Measurements from ENCODE around the gene CHD6.

The CHD6 gene

GRCh38 chr20:41530923-41531322 is 87.3 kb downstream of the CHD6 start:
- in situ Hi-C loops (cut with HindIII; ENCODE audit: low pct_ligation_motif_present, low sequenced_read_pairs), result no loop called here
- TF ChIP-seq, protein P1, sequence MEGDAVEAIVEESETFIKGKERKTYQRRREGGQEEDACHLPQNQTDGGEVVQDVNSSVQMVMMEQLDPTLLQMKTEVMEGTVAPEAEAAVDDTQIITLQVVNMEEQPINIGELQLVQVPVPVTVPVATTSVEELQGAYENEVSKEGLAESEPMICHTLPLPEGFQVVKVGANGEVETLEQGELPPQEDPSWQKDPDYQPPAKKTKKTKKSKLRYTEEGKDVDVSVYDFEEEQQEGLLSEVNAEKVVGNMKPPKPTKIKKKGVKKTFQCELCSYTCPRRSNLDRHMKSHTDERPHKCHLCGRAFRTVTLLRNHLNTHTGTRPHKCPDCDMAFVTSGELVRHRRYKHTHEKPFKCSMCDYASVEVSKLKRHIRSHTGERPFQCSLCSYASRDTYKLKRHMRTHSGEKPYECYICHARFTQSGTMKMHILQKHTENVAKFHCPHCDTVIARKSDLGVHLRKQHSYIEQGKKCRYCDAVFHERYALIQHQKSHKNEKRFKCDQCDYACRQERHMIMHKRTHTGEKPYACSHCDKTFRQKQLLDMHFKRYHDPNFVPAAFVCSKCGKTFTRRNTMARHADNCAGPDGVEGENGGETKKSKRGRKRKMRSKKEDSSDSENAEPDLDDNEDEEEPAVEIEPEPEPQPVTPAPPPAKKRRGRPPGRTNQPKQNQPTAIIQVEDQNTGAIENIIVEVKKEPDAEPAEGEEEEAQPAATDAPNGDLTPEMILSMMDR (IDR thresholded peaks at IDR 0.05; ENCODE audit: low read depth, low read length, missing control alignments), result no peak
- no peak overlapping the region for H3K4me3 ChIP-seq (ENCODE audit: low read depth, low read length)
- H3K27me3 ChIP-seq (replicated peaks), result no peaks in the 10 kb centered on the region
- H3K27ac ChIP-seq, result no peak overlapping the region
- no peak for DNase-seq
- H3K36me3 ChIP-seq (replicated peaks), result no peaks in the 10 kb centered on the region

GRCh38 chr20:41526327-41526726 is 91.8 kb downstream of the CHD6 start:
- no peaks in the 10 kb centered on the region for H3K27me3 ChIP-seq (replicated peaks)
- DNase-seq, result no peak
- TF ChIP-seq, protein P1 (IDR thresholded peaks at IDR 0.05; ENCODE audit: low read depth, low read length, missing control alignments), result no peak
- H3K4me3 ChIP-seq (ENCODE audit: low read depth, low read length), result no peak overlapping the region
- no peak overlapping the region for H3K27ac ChIP-seq
- H3K36me3 ChIP-seq (replicated peaks), result no peaks in the 10 kb centered on the region
- in situ Hi-C loops (cut with HindIII; ENCODE audit: low pct_ligation_motif_present, low sequenced_read_pairs), result no loop called here

GRCh38 chr20:41524980-41525613 is 93.1 kb downstream of the CHD6 start:
- peak; percentile 27 for DNase-seq
- H3K4me3 ChIP-seq (ENCODE audit: low read depth, low read length), result no peak overlapping the region

DNA sequence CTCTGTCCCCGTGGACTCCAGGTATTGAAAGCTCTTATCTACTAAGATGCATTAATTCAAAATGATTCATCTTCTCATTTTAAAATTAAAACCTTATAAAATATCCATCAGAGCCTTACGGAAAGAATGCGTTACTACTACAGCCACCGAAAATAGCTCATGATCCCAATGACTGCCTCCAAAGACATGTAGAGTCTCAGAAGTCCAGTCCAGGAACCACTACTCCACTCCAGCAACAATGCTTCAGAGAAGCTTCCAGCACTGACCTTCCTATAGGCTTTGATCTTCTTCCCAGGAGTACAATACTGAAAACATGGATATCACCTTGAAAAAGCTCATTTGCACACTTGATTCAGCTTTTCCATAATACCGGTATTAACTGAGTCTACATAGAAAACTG is 94.3 kb downstream of the CHD6 start:
- Histone ChIP-seq H3K27ac (no peak overlapping the region), H3K27me3 (replicated peaks) (no peaks in the 10 kb centered on the region), H3K4me3 (ENCODE audit: low read depth, low read length) (no peak overlapping the region), H3K36me3 (replicated peaks) (no peaks in the 10 kb centered on the region)
- TF ChIP-seq, protein P1 (IDR thresholded peaks at IDR 0.05; ENCODE audit: low read depth, low read length, missing control alignments), result no peak
- in situ Hi-C loops (cut with HindIII; ENCODE audit: low pct_ligation_motif_present, low sequenced_read_pairs), result no loop called here
- no peak for DNase-seq

More at GRCh38 chr20:41524980-41525613, 93.1 kb downstream of the CHD6 start:
- H3K27ac ChIP-seq, result no peak overlapping the region
- in situ Hi-C loops (cut with HindIII; ENCODE audit: low pct_ligation_motif_present, low sequenced_read_pairs), result no loop called here
- no peaks in the 10 kb centered on the region for H3K27me3 ChIP-seq (replicated peaks)
- H3K36me3 ChIP-seq (replicated peaks), result no peaks in the 10 kb centered on the region
- TF ChIP-seq, protein P1 (IDR thresholded peaks at IDR 0.05; ENCODE audit: low read depth, low read length, missing control alignments), result no peak

- Histone ChIP-seq H3K27me3 (replicated peaks) (no peaks in the 10 kb centered on the region), H3K36me3 (replicated peaks) (peaks cover 3% of the 10 kb centered on the region), H3K4me3 (ENCODE audit: low read depth, low read length) (no peak overlapping the region), H3K27ac (no peak overlapping the region)
- TF ChIP-seq, protein P1 (IDR thresholded peaks at IDR 0.05; ENCODE audit: low read depth, low read length, missing control alignments), result no peak
- no peak for DNase-seq
- in situ Hi-C loops (cut with HindIII; ENCODE audit: low pct_ligation_motif_present, low sequenced_read_pairs), result no loop called here
These were observed 104.3 kb downstream of the CHD6 start for GRCh38 chr20:41513829-41514228.

- in situ Hi-C loops (cut with HindIII; ENCODE audit: low pct_ligation_motif_present, low sequenced_read_pairs), result no loop called here
- Histone ChIP-seq H3K4me3 (ENCODE audit: low read depth, low read length) (no peak overlapping the region), H3K27ac (no peak overlapping the region), H3K36me3 (replicated peaks) (peaks cover 3% of the 10 kb centered on the region), H3K27me3 (replicated peaks) (no peaks in the 10 kb centered on the region)
- TF ChIP-seq, protein P1 (IDR thresholded peaks at IDR 0.05; ENCODE audit: low read depth, low read length, missing control alignments), result no peak
- no peak for DNase-seq
These were observed 105.6 kb downstream of the CHD6 start for GRCh38 chr20:41512624-41513023.
